Right lobe of liver (tissue), 6 donors: ENCODE results near the gene IL9. TPM values are rescaled to one million over a fixed set of nuclear protein-coding genes. Genes with fewer than 3 reads are reported as not detected.
A peak's percentile ranks its signal among the peaks of the same experiment; 100 is the strongest.

Source experiments
- ATAC-seq, 4 donors: fragments of 200-7000 bp; cut with Tn5 transposase; one replicate each; pipeline ENCODE4 v1.9.1; 2020; ENCODE audit warnings: mild to moderate bottlenecking in 4 of 4, moderate library complexity in 4 of 4
- DNase-seq, 3 donors: peaks; one replicate each; pipeline ENCODE4 v3.0.0-alpha.2; 2020
- H3K27ac ChIP-seq, 3 donors: fragments of 200-600 bp; one replicate each; pipeline ENCODE4 v1.8.0; 2022
- H3K27me3 ChIP-seq, 2 donors: fragments of 200-600 bp; one replicate each; pipeline ENCODE4 v1.8.0; 2022
- H3K36me3 ChIP-seq, 4 donors: fragments of 200-600 bp; sonication (generic) in 1 of 4; one replicate each; pipeline versions ENCODE4 v1.5.1 to v1.8.0; 2017 to 2022; ENCODE audit warnings: control low read depth in 1 of 4
- H3K4me1 ChIP-seq, 4 donors: fragments of 200-600 bp; sonication (generic) in 1 of 4; one replicate each; pipeline versions ENCODE4 v1.5.1 to v1.8.0; 2017 to 2022; ENCODE audit warnings: control low read depth in 1 of 4
- H3K4me3 ChIP-seq, 3 donors: fragments of 200-600 bp; one replicate each; pipeline ENCODE4 v1.8.0; 2022
- H3K9me3 ChIP-seq, 4 donors: fragments of 200-600 bp; sonication (generic) in 1 of 4; one replicate each; pipeline versions ENCODE4 v1.5.1 to v1.8.0; 2017 to 2022; ENCODE audit warnings: control low read depth in 1 of 4
- POLR2A ChIP-seq: fragments of 450-650 bp; IDR thresholded peaks from one replicate; pipeline ENCODE4 v1.6.1; 2017; ENCODE audit warnings: antibody characterized with exemption, mild to moderate bottlenecking
- WGBS: methylation state at CpG from one replicate; pipeline ENCODE4 v1.1.6; 2018; ENCODE audit warnings: low coverage, low lambda C conversion rate; ENCODE audit not compliant: insufficient coverage; ENCODE audit errors: missing lambda C conversion rate; 5-methylcytosine and 5-hydroxymethylcytosine counted together
- intact Hi-C, 2 donors: fragments of 100-400 bp; cut with DNase I; formaldehyde crosslinking; loops; one replicate each; pipeline versions ENCODE4 v1.11.2 to v1.14.1; 2022
- total RNA-seq, 6 experiments: library from RNA; depleted of rRNA in 2 of 6; stranded (reverse); fragments of >200 nt in 2 of 6; fragmentation: NEBNext Ultra II Directional in 3 of 6; extraction: Animal tissue kit (Norgen Biotek cat#: 25700) in 3 of 6; gene quantifications; one replicate each; pipeline versions ENCODE4 v1.1.0 to v1.2.4, GENCODE V29; 2016 to 2023
- TF ChIP-seq, protein P1 (sequence below), 4 donors: fragments of 200-600 bp in 3 of 4; fragments of 450-650 bp in 1 of 4; IDR thresholded peaks; one replicate each; pipeline versions ENCODE4 v1.5.1 to v1.8.0; 2016 to 2022; ENCODE audit warnings: antibody characterized with exemption in 4 of 4, mild to moderate bottlenecking in 2 of 4
- donor health status: DM: no; HTN: yes; CAD: no.
- donor health status: DM: no; HTN: no; CAD: no.
- donor health status: DM: no; HTN: no; CAD: no.
- donor health status: DM: no; HTN: yes; CAD: no.
- donor health status: DM: no; HTN: yes; CAD: no.

IL9 gene
- total RNA-seq, 6 experiments from 2014 or later: not detected

- TF ChIP-seq POLR2A: no peak
- TF ChIP-seq, protein P1, sequence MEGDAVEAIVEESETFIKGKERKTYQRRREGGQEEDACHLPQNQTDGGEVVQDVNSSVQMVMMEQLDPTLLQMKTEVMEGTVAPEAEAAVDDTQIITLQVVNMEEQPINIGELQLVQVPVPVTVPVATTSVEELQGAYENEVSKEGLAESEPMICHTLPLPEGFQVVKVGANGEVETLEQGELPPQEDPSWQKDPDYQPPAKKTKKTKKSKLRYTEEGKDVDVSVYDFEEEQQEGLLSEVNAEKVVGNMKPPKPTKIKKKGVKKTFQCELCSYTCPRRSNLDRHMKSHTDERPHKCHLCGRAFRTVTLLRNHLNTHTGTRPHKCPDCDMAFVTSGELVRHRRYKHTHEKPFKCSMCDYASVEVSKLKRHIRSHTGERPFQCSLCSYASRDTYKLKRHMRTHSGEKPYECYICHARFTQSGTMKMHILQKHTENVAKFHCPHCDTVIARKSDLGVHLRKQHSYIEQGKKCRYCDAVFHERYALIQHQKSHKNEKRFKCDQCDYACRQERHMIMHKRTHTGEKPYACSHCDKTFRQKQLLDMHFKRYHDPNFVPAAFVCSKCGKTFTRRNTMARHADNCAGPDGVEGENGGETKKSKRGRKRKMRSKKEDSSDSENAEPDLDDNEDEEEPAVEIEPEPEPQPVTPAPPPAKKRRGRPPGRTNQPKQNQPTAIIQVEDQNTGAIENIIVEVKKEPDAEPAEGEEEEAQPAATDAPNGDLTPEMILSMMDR (IDR thresholded peaks at IDR 0.05): no peak
- Histone ChIP-seq H3K27ac (no peak overlapping the region), H3K9me3 (no peaks in the 10 kb centered on the region), H3K4me3 (no peak overlapping the region), H3K4me1 (no peaks in the 10 kb centered on the region), H3K36me3 (no peaks in the 10 kb centered on the region), H3K27me3 (no peaks in the 10 kb centered on the region)
- 53% methylated on average over 2 of the region's 2 CpGs for WGBS
- DNase-seq (no peak), ATAC-seq (no peak)
- intact Hi-C loops: no loop called here
These were observed 4.4 kb downstream of the IL9 start for GRCh38 chr5:135891268-135891667.

- TF ChIP-seq, protein P1 (IDR thresholded peaks at IDR 0.05): no peak
- TF ChIP-seq POLR2A: no peak
- no peak for DNase-seq
- no peaks in the 10 kb centered on the region for H3K27me3 ChIP-seq
- intact Hi-C loops: no loop called here
- 86% methylated on average over 3 of the region's 5 CpGs for WGBS
- no peak for ATAC-seq
- no peak overlapping the region for H3K4me3 ChIP-seq
- H3K27ac ChIP-seq: no peak overlapping the region
- no peaks in the 10 kb centered on the region for H3K36me3 ChIP-seq
- H3K9me3 ChIP-seq: no peaks in the 10 kb centered on the region
- H3K4me1 ChIP-seq: no peaks in the 10 kb centered on the region
These were observed 4.8 kb downstream of the IL9 start for GRCh38 chr5:135890867-135891266.

DNA sequence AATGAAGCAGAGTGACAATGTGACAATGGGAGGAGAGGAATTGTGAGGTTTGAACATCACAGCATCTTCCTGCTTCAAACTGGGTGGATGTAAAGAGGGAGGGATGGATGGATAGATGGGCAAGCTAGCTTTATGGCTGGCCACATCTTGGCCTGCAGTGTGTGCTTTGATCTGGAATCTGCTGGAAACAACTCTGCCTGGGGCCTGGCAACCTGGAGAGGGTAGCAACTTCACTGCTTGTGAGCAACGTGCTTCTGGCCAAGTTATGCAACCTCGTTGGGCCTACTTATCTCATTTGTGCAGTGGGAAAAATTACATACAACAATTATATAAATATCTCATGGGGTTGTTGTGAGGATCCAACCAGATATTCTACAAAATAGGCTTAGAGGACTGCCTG, 5.3 kb downstream of the IL9 start:
- no peaks in the 10 kb centered on the region for H3K27me3 ChIP-seq
- DNase-seq (no peak), ATAC-seq (peak in 1 of 4 donors; percentile 34)
- intact Hi-C loops: no loop called here
- WGBS: 20% methylated on average over 2 of the region's 2 CpGs
- no peak overlapping the region for H3K27ac ChIP-seq
- H3K4me3 ChIP-seq: no peak overlapping the region
- H3K9me3 ChIP-seq: no peaks in the 10 kb centered on the region
- TF ChIP-seq, protein P1 (IDR thresholded peaks at IDR 0.05): no peak
- TF ChIP-seq POLR2A: no peak
- no peaks in the 10 kb centered on the region for H3K36me3 ChIP-seq
- no peaks in the 10 kb centered on the region for H3K4me1 ChIP-seq

DNA sequence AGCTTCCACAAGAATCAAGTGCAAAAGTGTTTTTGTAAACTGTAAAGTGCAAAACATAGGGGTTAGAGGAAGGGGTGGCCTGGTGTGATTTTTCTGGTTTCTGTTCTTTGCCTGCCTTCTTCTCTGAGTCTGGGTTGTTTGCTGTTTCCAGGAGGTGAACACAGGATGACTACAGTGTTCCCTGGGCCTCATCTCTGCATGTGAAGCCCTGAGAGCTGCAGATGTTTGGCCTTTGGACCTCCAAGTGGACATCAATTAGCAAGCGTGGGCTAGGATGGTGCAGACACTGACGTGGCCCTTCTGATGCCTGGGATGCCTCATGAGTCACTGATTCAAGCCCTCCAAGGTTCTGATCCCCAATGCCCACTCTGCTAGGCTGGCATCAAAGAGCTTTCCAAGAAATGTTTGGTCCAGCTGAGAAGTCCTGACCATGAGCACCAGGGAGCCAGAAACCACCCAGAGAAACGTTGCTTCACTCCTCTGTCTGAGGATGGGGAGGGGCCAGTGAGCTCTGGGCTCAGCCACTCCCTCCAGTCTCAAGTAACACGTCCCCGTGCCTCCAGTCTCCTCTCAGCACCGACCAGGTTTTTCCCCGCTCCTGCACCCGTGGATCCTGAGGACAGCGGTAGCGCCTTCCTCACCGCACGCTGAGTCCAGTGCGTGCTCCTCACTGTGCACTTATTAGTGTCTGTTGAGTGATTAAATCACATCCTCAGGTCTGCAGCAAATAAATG, 7.6 kb downstream of the IL9 start:
- Histone ChIP-seq H3K36me3 (no peaks in the 10 kb centered on the region), H3K9me3 (no peaks in the 10 kb centered on the region), H3K27me3 (no peaks in the 10 kb centered on the region), H3K4me1 (no peaks in the 10 kb centered on the region), H3K4me3 (no peak overlapping the region), H3K27ac (no peak overlapping the region)
- no peak for ATAC-seq
- WGBS: 87% methylated on average over 8 of the region's 13 CpGs
- DNase-seq: no peak
- intact Hi-C loops: loop anchor here in 1 of 2 donors (10.0 kb wide), 1 partner anchor 327 kb away; no protein-coding TSS in a partner anchor
- TF ChIP-seq POLR2A: no peak

- DNase-seq (peak in 2 of 3 donors; percentile 57 to 73), ATAC-seq (peak; percentile 94 to 99 (median 98))
- H3K4me1 ChIP-seq: no peaks in the 10 kb centered on the region
- no peaks in the 10 kb centered on the region for H3K9me3 ChIP-seq
- no peak overlapping the region for H3K27ac ChIP-seq
- TF ChIP-seq, protein P1 (IDR thresholded peaks at IDR 0.05): peak; percentile 85 to 92 (median 86)
- TF ChIP-seq POLR2A: no peak
- intact Hi-C loops: loop anchor here in 1 of 2 donors (10.0 kb wide), 1 partner anchor 327 kb away; no protein-coding TSS in a partner anchor
- 8% methylated on average over 4 of the region's 8 CpGs for WGBS
- H3K36me3 ChIP-seq: no peaks in the 10 kb centered on the region
- no peak overlapping the region for H3K4me3 ChIP-seq
- H3K27me3 ChIP-seq: no peaks in the 10 kb centered on the region
These were observed 8.2 kb downstream of the IL9 start for GRCh38 chr5:135887447-135887864.
